Measurements from ENCODE around the gene IGSF8.

- TF ChIP-seq CTCF (conservative IDR thresholded peaks at IDR 0.05 in 1 of 2, IDR thresholded peaks at IDR 0.05 in 1 of 2; ENCODE audit: low read depth in 1 of 2, low read length in 2 of 2) (no peak), EZH2 (IDR thresholded peaks at IDR 0.05; ENCODE audit: low read length, missing control alignments) (no peak)
These were observed 17.0 kb downstream of the IGSF8 start, which contains the start of gene KCNJ9 for GRCh38 chr1:160081261-160081936.

Data from fibroblast of lung (primary cell).